EL (cell line): Measurements from ENCODE around the gene C3orf22.

ENCODE experiments used
- DNase-seq: peaks from one replicate; pipeline ENCODE4 v3.0.0-alpha.2; 2016

The C3orf22 gene

DNA sequence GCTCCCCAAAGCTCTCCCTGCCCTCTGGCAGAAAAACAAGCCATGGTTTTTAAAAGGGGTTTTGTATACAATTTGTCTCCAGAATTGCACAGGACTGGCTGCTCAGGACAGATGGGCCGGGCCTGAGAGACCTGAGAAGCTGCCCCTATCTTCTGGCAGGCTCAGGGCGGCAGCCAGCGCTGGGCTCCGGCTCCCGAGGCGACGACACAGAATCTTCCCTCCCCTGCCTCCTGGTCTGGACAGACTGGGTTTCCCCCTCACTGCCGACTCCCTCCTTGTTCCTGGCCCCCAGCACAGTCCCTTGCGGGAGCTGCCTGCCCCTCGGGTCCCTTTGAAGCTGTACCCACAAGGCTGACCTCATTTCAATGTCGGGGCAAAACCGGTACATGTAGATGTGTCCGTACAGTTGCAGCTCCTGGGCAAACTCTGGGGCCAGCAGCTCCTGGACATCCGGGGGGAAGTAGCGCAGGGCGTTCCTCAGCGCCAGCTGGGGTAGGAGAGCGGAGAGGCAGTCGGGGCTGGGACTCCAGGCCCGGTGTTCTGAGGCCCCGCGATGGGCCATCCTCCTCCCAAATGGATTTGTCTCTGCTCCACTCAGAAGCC lies 48.3 kb downstream of the C3orf22 start:
- no peak for DNase-seq

DNA sequence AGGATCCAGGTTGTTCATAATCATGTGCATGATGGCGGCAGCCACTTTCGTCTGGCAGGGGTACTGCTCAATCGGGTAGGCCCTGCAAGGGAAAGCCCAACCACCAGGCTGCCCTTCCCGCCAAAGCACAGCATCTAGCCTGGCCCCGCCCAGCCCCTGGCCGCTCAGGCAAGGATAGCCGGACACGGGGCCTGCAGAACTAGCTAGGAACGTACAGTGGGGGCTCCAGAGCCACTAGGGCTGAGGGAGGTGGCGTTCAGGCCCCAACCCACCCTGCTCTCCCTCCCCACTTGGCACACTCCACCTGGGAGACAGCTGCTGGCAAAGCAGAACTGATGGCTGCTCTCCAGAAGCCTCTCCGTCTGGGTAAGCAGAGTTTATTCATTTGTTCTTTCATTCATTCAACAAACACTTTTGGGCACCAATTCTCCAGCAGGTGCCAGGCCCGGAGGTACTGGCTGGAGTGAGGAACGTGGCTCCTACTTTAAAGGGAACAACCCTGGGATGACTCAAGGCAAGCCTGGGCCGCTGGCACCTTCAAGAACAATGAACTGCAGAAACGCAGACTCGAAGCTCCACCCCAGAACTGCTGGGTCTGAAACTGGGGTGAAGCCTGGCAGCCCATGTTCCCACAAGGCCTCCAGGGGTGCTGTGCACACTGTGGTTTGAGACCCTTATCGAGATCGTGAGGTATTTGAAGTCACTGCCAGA lies 49.0 kb downstream of the C3orf22 start:
- DNase-seq, result no peak

DNA sequence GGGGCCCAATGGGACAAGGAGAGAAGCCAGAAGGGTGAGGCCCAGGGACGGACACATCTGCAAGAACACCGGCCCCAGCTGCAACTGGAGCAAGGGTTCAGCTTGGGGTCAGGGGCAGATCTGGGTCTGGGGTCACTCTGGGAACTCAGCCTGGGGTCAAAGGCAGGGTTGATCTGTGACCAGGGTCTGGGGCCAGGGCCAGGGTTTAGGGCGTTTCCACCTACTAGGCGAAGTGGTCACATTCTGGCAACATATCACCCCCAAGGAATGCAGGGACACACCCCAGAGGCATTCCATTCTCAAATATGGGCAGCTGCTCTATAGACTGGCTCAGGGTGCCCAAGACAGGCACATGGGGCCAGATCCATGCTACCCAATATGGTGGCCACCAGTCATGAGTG lies 50.2 kb downstream of the C3orf22 start:
- peak; percentile 61 for DNase-seq

DNA sequence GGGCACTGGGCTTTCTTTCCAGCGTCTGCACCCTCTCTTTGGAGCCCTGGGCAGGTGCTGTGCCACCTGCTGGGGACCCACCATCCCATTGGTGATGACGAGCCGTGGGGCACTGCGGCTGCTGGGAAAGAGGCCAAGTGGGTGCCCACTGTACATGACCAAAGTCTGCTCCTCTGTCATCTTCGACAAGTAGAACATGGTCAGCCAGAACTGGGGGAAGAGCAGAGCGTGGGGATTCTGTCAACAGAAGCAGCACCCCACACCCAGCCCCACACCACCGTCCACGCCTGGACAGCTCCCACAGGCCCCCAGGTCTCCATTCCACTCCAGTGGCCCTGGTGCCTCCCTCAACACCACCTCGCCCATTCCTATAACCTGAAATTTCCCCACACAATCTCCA lies 50.8 kb downstream of the C3orf22 start:
- no peak for DNase-seq

DNA sequence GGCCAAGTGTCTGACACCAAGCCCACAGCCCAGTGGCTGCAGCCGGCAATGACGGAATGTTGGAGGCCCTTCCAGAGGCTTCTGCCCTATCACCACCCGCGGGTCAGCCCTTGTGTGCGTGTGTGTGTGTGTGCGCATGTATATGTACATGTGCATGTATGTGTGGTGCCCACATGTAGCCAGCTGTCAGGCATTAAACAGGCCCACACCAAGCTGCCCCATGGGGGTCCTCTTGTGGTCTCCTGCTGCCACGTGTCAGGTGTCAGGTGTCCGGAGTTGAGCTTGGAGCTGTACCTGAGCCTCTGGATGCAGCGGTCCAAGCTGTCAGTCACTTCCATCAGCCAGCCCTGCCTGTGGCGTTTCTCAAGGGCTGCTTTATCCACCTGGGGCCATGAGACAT lies 55.0 kb downstream of the C3orf22 start:
- no peak for DNase-seq

DNA sequence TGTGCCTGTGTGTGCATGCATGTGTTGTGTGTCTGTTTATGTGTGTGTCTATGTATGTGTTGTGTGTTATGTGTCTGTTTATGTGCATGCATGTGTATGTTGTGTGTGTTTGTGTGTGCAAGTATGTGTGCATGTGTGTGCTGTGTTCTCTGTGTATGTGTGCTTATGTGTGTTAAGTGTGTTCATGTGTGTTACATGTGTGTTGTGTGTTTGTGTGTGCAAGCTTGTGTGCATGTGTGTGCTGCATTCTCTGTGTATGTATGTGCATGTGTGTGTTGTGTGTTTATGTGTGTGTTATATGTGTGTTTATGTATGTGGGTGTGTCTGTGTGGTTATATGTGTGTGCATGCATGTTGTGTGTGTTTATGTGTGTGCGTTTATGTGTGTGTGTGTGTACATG lies 56.1 kb downstream of the C3orf22 start:
- no peak for DNase-seq

DNA sequence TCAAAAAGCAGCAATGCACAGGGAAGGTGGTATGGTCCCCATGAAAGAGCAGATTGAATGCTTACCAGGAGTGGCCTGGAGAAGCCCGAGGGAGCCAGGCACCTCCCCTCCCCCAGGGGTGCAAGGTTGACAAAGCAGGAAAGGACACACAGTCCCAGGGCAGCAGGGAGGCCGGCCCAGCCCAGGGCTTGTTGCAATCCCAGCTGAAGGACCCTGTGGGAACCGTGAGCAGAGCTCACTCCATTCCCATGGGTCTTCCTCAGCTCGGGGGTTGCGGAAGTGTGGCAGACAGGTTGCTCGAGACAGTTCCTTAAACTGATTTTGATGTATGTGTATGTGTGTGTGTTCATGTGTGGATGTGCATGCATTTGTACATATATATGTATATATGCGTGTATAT lies 57.0 kb downstream of the C3orf22 start:
- no peak for DNase-seq

DNA sequence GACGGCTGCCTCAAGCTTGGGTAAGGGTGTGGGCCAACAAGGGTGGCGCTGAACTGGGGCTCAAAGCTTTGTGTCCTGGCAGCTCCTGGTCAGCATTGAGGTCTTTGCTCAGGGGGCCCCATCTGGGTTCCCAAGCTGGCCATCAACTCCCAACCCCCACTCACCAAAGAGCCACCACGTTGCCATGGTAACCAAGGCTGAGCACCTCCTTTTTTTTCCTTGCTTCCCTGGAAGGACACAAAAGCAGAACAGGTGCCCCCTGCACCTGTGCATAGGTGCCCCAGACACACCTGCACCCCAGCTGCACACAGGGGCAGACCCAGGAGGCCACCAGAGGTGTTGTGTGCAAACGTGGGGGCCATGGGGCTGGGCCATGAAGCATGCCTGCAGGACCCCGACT lies 57.7 kb downstream of the C3orf22 start:
- no peak for DNase-seq

DNA sequence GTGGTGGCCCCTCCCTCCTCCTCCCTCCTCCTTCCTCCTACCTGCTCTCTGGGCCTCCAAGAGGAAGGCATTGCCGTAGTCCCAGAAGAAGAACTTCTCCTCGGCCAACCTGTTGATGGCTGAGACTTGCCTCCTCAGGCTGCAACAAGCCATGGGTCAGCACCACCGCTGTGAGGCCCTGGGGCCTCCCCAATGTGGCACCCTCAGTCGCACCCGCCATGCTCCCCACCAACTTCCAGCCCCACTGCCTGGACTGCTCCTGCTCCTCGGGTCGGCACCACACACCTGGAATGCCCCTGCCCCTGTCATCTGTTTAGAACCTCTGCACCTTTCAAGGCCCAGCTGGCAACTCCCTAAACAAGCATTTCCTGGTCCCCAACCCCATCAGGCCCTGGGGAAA lies 58.7 kb downstream of the C3orf22 start:
- no peak for DNase-seq
